HG03139 (cell line): ENCODE data around the gene C22orf31.
"Not testable (repeated sequence)": the region's sequence is repeated elsewhere in the genome, so short reads cannot be mapped to it uniquely, and the experiment has no call there.

Experiments
- ATAC-seq: cut with Tn5 transposase; IDR thresholded peaks from one replicate; pipeline ENCODE4 v1.9.1; 2021; ENCODE audit not compliant: unreplicated experiment

The C22orf31 gene

DNA sequence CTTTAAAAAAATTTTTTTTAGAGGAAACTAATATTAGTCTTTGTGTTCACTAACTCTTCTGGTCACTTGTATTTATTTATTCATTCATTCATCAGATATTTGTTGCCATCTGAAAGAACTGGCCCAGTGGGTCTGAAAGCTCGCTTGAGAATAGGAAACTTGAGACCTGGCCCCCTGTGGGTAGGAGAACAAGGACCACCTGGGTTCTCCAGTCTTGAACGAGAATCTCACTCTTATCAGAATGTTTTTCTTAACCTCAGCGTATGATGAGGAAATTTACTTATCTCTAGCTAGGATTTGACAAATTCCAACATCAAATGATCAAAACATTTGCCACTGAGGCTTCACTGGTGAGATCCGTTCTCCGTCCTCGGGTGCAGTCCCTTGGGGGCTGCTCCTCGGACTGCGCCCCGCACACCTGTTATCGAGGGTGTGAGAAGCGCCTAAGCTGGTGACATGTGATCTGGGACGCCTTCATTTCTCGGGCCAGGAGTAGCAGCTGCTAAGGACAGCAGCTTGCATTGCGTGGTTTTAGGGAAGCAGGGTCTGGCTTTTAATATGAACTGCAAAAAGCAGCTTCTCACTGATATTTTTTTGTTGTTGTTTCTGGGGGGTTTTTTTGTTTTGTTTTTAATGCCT is 6.3 kb downstream of the C22orf31 start:
- ATAC-seq: no peak

DNA sequence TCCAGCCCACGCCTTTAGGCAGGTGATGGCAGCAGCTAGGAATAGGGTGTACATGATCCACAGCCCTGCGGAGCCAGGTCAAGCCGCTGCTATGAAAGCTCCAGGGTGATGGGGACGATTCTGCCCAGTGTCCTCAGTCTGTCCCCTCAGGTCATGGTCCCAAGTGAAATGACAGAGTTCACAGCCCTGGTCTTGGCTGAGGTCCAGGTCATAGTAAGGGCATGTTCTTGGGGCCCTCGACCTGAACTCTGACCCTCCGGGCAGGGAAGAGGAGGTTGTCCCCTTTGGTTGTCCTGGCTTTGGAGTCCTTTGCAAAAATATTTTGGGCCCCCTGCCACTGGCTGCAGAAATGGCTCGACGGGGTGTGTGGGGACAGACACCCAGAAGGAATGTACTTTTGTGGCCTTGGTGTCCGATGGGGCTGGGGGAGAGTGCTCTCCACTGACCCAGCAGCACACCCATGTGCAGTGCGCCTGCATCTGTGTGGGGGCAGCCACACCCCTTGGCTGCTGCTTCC is 7.3 kb downstream of the C22orf31 start:
- ATAC-seq: no peak

GRCh38 chr22:29053048-29053702 is 8.5 kb downstream of the C22orf31 start:
- no peak for ATAC-seq

- no peak for ATAC-seq
These were observed 11.2 kb downstream of the C22orf31 start for GRCh38 chr22:29050457-29050856.

DNA sequence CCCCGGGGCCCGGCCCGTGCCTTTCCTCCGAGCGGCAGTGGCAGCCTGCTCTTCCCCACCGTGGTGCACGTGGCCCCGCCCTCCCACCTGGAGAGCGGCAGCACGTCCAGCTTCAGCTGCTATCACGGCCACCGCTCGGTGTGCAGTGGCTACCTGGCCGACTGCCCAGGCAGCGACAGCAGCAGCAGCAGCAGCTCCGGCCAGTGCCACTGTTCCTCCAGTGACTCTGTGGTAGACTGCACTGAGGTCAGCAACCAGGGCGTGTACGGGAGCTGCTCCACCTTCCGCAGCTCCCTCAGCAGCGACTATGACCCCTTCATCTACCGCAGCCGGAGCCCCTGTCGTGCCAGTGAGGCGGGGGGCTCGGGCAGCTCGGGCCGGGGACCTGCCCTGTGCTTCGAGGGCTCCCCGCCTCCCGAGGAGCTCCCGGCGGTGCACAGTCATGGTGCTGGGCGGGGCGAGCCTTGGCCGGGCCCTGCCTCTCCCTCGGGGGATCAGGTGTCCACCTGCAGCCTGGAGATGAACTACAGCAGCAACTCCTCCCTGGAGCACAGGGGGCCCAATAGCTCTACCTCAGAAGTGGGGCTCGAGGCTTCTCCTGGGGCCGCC is 11.9 kb downstream of the C22orf31 start:
- ATAC-seq: no peak

DNA sequence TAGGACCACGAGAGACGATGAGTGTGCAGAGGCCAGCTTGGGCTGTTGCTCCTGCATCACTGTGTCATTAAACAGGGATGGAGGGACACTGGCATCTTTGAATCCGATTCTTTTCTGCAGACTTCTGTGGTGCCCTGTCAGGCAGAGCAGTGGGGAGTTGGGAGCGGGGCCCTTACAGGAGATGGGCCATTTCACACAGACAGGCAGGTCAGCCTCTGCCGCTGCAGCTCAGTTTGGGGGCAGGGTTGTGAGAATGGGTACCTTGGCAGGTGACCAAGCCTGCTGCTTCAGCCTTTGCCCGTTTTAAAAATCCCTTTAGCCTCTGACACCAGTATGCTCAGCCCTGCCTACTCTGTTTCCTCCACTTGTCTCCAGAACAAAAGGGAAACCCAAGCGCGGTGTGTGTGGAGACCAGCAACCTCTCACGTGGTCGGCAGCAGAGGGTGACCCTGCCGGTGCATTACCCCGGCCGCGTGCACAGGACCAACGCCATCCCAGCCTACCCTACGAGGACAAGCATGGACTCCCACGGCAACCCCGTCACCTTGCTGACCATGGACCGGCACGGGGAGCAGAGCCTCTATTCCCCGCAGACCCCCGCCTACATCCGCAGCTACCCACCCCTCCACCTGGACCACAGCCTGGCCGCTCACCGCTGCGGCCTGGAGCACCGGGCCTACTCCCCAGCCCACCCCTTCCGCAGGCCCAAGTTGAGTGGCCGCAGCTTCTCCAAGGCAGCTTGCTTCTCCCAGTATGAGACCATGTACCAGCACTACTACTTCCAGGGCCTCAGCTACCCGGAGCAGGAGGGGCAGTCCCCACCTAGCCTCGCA is 12.6 kb downstream of the C22orf31 start:
- no peak for ATAC-seq

- ATAC-seq: no peak
These were observed 16.9 kb downstream of the C22orf31 start for GRCh38 chr22:29044657-29045176.

DNA sequence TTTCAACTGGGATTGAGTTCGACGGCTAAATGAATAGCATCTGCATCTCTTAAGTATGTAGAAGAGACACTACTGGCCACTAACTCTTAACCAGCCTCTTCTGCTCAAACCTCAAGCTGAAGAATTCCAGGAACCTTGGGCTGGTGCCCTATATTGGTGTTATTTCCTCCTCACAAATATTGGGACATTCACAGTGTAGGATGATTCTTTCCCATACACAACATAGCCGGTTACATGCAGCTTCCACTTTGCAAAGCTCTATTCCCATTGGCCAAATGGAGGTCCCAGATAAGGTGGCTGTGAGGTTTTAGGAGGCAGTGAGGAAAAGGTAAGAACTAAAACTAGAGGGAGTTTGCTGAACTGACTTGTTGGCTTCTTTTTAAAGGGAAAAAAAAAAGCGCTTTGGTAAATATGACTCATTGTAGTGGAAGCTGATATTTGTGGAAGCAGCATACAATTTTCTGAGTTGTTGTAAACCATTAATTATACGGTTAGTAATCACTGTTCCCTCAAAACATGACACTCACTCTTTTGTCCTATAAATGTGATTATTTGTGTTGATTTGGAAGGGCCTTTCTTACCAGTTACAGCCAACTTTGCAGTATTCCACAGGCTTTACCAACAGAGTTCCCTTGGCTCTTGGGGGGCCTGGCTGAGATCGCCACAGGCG is 17.6 kb downstream of the C22orf31 start:
- no peak for ATAC-seq

DNA sequence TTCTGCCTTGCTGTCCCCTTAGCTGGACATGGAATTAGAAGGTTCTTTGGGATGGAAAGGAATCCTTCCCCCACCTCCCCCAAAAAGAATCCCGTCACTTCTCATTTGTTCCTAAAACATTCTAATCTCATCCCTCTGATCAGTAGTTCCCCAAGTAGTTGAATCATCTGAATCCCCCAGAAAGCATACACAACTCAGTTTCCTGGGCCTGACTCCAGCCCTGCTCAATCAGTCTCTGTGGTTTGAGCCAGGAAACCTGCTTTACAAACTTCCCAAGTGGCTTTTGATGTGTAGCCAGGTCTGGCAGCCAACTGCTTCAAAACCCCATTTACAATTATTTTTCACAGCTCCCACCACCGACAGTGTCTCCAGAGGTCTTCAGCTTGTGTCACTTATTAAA is 20.2 kb downstream of the C22orf31 start:
- ATAC-seq: no peak

DNA sequence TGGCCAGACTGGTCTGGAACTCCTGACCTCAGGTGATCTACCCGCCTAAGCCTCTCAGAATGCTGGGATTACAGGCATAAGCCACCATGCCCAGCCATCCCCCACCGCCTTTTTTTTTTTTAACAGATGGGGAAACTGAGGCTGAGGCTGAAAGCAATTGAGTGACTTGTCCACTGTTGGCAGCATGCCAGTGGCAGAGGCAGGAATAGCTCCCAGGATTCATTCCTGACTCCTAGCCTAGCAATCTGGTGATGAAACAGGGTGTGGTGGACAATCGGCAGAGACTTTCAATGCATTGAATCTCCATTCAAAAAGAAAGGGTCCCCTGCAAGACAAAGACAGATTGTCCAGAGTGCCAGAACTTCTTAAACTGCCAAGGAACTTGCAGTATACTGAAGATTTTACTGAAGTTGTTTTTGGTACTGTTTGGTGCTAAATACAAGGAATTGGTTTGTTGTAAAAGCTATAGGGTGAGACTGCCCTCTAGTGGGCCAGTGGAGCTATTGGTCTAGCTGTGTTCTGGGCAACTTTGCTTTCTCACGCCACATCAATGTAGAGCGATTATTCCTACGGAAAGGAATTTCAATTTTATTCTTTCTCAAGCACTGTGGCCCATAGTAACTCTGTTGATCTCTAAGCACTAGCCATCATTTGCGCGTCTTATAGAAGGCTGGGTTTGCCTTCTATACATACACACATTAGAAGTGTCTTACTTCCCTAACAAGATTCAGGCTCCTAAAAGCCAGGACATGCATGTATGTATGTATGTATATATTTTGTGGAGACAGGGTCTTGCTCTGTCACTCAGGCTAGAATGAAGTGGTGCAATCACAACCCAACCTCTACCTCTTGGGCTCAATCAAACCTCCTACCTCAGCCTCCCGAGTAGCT is 21.0 kb downstream of the C22orf31 start:
- ATAC-seq: no peak

GRCh38 chr22:29039684-29040083 is 21.9 kb downstream of the C22orf31 start:
- ATAC-seq: not testable (repeated sequence)

GRCh38 chr22:29039148-29039547 is 22.5 kb downstream of the C22orf31 start:
- no peak for ATAC-seq

DNA sequence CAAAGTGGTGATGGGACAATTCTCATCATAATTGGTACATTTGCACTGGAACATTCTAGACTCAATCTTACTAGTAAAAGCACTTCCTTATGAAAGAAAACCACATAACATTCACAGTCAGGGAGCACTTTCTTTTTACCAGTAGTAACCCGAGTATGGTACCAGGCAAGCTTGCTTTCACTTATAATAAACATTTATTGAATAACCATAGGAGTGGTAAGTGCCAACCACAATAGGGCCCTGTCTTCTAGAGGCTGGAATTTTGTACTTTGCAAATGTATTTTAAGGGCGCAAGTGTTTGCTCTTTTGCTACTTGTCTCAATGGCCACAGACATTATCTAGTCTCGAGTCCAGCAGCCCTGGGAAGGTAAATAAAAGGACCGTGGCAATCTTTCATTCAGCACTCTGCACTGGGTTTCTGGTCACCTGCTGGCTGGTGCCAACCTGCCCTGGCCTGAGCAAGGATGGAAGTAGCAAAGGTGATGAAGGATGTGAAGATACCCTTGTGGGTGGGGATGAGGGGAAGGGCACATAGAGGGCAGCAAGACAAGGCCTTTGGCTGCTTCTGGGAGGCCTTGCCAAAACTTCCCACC is 24.2 kb downstream of the C22orf31 start:
- no peak for ATAC-seq

GRCh38 chr22:29032584-29032983 is 29.0 kb downstream of the C22orf31 start:
- ATAC-seq: no peak

GRCh38 chr22:29032014-29032475 is 29.6 kb downstream of the C22orf31 start:
- no peak for ATAC-seq

DNA sequence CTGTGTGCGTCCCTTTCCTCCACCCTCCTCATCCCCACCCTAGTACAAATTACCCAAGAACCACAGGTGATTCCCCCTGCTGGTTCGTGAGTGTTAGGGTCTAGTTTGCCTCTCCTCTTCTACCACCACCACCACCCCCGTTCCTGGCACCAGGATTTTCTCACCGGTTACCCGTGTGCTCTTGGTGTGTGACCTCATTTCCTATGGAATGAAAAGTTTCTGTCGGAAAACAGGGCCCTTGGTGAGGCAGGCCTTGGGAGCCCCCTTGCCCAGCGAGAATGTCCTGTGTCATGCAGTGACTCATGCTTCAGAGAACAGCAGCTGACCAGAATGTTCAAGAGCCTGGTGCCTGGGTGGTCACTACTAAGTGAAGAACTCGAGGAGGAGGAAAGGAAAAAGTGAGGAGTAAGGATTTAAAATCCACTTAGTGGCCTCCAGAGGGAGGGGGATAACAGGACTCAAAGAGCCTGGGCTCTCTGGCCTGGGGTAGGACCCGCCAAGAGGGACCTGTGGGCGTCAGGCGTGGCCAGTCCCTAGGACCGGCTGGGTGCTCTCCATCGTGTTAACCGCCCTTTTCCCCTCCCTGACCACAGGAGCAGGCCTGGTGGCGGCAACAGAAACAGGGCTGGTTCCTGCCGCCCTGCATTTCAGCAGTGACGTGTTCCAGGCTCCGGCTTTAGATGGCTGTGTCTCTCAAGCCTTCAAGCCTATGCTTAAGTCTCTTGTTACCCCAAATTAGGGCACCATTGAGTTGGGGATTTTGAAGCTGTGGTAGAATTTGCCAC is 30.2 kb downstream of the C22orf31 start:
- no peak for ATAC-seq

GRCh38 chr22:29030618-29031226 is 30.9 kb downstream of the C22orf31 start:
- ATAC-seq: no peak
